NCI-H226 (cell line): Measurements from ENCODE around the gene KIF9.
"Not testable (repeated sequence)": the region's sequence is repeated elsewhere in the genome, so short reads cannot be mapped to it uniquely, and the experiment has no call there.

ENCODE experiments used
- DNase-seq: peaks from one replicate; pipeline ENCODE4 v3.0.0-alpha.2; 2015

Gene KIF9

GRCh38 chr3:47282424-47283192 is at the start of gene KIF9, which contains the start of gene KLHL18:
Gene KIF9 (minus strand): TSS chr3:47282799. CDS start chr3:47277374, 5,425 bp downstream.
Gene KLHL18 (plus strand): TSS chr3:47282944. CDS start chr3:47282966, 22 bp downstream.
- DNase-seq, result peak; percentile 93

GRCh38 chr3:47324278-47324865 is 41.8 kb upstream of the KIF9 start:
- DNase-seq, result peak; percentile 22

GRCh38 chr3:47323431-47324277 is 41.1 kb upstream of the KIF9 start:
- DNase-seq, result peak; percentile 51

GRCh38 chr3:47319956-47320355 is 37.4 kb upstream of the KIF9 start:
- DNase-seq, result no peak

GRCh38 chr3:47318916-47319315 is 36.3 kb upstream of the KIF9 start:
- DNase-seq, result no peak

- peak; percentile 45 for DNase-seq
These were observed 33.6 kb upstream of the KIF9 start for GRCh38 chr3:47316151-47316550.

- peak; percentile 34 for DNase-seq
These were observed 32.6 kb upstream of the KIF9 start for GRCh38 chr3:47315069-47315647.

- no peak for DNase-seq
These were observed 31.6 kb upstream of the KIF9 start for GRCh38 chr3:47314056-47314764.

GRCh38 chr3:47313341-47314055 is 30.9 kb upstream of the KIF9 start:
- DNase-seq, result no peak

GRCh38 chr3:47310391-47310790 is 27.8 kb upstream of the KIF9 start:
- DNase-seq, result no peak

GRCh38 chr3:47309231-47309630 is 26.6 kb upstream of the KIF9 start:
- not testable (repeated sequence) for DNase-seq

- no peak for DNase-seq
These were observed 23.4 kb upstream of the KIF9 start for GRCh38 chr3:47306022-47306421.

GRCh38 chr3:47301456-47301855 is 18.9 kb upstream of the KIF9 start:
- DNase-seq, result no peak

- DNase-seq, result no peak
These were observed 17.1 kb upstream of the KIF9 start for GRCh38 chr3:47299381-47300318.

- no peak for DNase-seq
These were observed 15.8 kb upstream of the KIF9 start for GRCh38 chr3:47298439-47298838.

GRCh38 chr3:47296562-47297302 is 14.1 kb upstream of the KIF9 start:
- no peak for DNase-seq

GRCh38 chr3:47295976-47296375 is 13.4 kb upstream of the KIF9 start:
- DNase-seq, result no peak

- no peak for DNase-seq
These were observed 12.7 kb upstream of the KIF9 start for GRCh38 chr3:47295322-47295721.

- DNase-seq, result no peak
These were observed 11.8 kb upstream of the KIF9 start for GRCh38 chr3:47294392-47294791.

- no peak for DNase-seq
These were observed 11.2 kb upstream of the KIF9 start for GRCh38 chr3:47293822-47294221.
